Muscle of back (tissue), 11 donors: ENCODE data around the gene KIRREL3. TPM values are rescaled to one million over a fixed set of nuclear protein-coding genes. Genes with fewer than 3 reads are reported as not detected.

Experiments
- DNase-seq, 3 donors: peaks; one replicate each; pipeline versions ENCODE4 v3.0.0 to v3.0.0-alpha.2; 2013
- polyA plus RNA-seq, 10 donors: library from polyadenylated mRNA; unstranded; fragments of 120-200 nt; gene quantifications; one replicate each; pipeline ENCODE4 v1.2.1, GENCODE V29; 2013; ENCODE audit not compliant: insufficient read length in 10 of 10

Gene KIRREL3
- polyA plus RNA-seq, 10 donors: 0.44 to 2.8 (median 1.2) TPM

GRCh38 chr11:126512741-126513715 lies 487.5 kb downstream of the KIRREL3 start:
- DNase-seq: no peak

GRCh38 chr11:126512251-126512650 lies 488.3 kb downstream of the KIRREL3 start:
- no peak for DNase-seq

GRCh38 chr11:126511475-126512115 lies 489.0 kb downstream of the KIRREL3 start:
- no peak for DNase-seq

GRCh38 chr11:126510621-126511370 lies 489.8 kb downstream of the KIRREL3 start:
- DNase-seq: no peak

- no peak for DNase-seq
Observed at GRCh38 chr11:126507646-126508045, 492.9 kb downstream of the KIRREL3 start.

- DNase-seq: no peak
Observed at GRCh38 chr11:126506789-126507188, 493.8 kb downstream of the KIRREL3 start.

GRCh38 chr11:126502982-126503381 lies 497.6 kb downstream of the KIRREL3 start:
- no peak for DNase-seq

- DNase-seq: no peak
Observed at GRCh38 chr11:126502159-126502558, 498.4 kb downstream of the KIRREL3 start.

- no peak for DNase-seq
Observed at GRCh38 chr11:126501641-126502040, 498.9 kb downstream of the KIRREL3 start.

GRCh38 chr11:126500981-126501380 lies 499.6 kb downstream of the KIRREL3 start:
- DNase-seq: no peak

- DNase-seq: no peak
Observed at GRCh38 chr11:126499131-126499752, 501.3 kb downstream of the KIRREL3 start.

GRCh38 chr11:126498281-126498680 lies 502.3 kb downstream of the KIRREL3 start:
- DNase-seq: no peak

- no peak for DNase-seq
Observed at GRCh38 chr11:126497581-126498122, 502.9 kb downstream of the KIRREL3 start.

- DNase-seq: peak; percentile 64 to 92 (median 78)
Observed at GRCh38 chr11:126496576-126497337, 503.8 kb downstream of the KIRREL3 start.

GRCh38 chr11:126495281-126496220 lies 505.0 kb downstream of the KIRREL3 start:
- DNase-seq: peak in 1 of 3 donors; percentile 45

GRCh38 chr11:126494831-126495230 lies 505.7 kb downstream of the KIRREL3 start:
- no peak for DNase-seq

GRCh38 chr11:126492331-126493082 lies 508.1 kb downstream of the KIRREL3 start:
- DNase-seq: no peak

- no peak for DNase-seq
Observed at GRCh38 chr11:126491092-126491491, 509.5 kb downstream of the KIRREL3 start.
